Measurements from ENCODE around the gene IL4I1.

The IL4I1 gene

GRCh38 chr19:49921871-49922795 is 25.4 kb upstream of the IL4I1 start:
- no peak overlapping the region for H2BK15ac ChIP-seq (replicated peaks; ENCODE audit: low read depth)
- no peak overlapping the region for H2BK5ac ChIP-seq (ENCODE audit: low read length)
- no peak overlapping the region for H4K8ac ChIP-seq (ENCODE audit: low read depth, low read length)
- H3K4me1 ChIP-seq (ENCODE audit: control insufficient read depth, low read depth, low read length), result no peaks in the 10 kb centered on the region
- H3K79me2 ChIP-seq (ENCODE audit: control insufficient read depth, insufficient read depth, low read length), result peaks cover 70% of the 10 kb centered on the region
- no peak overlapping the region for H3K4ac ChIP-seq (ENCODE audit: low read depth, low read length)
- no peak overlapping the region for H3K9ac ChIP-seq (ENCODE audit: low read length)
- no peak overlapping the region for H3K27ac ChIP-seq (ENCODE audit: low read depth, low read length)
- no peak for DNase-seq
- H3K36me3 ChIP-seq (ENCODE audit: control insufficient read depth, insufficient read depth, low read length), result peaks cover 18% of the 10 kb centered on the region
- H3K56ac ChIP-seq (ENCODE audit: low read length), result no peak overlapping the region
- H3K23ac ChIP-seq (ENCODE audit: low read length), result no peak overlapping the region
- H3K18ac ChIP-seq (ENCODE audit: low read length), result no peak overlapping the region
- H3K4me2 ChIP-seq (ENCODE audit: low read length), result no peak overlapping the region
- no peak overlapping the region for H2BK120ac ChIP-seq (ENCODE audit: low read depth, low read length)
- peaks cover 38% of the 10 kb centered on the region for H3K79me1 ChIP-seq (ENCODE audit: low read length)
- no CpG with 5 or more reads among the region's 22 CpGs for WGBS (ENCODE audit: extremely low coverage, insufficient coverage, low lambda C conversion rate)
- no peaks in the 10 kb centered on the region for H3K27me3 ChIP-seq (ENCODE audit: insufficient read depth, low read length, poor library complexity)
- no peak overlapping the region for H4K5ac ChIP-seq (ENCODE audit: low read length)
- no peak overlapping the region for H2AK5ac ChIP-seq (ENCODE audit: low read length)
- no peak overlapping the region for H3K4me3 ChIP-seq (ENCODE audit: low read length)

- Histone ChIP-seq H4K8ac (ENCODE audit: low read depth, low read length) (no peak overlapping the region), H3K23ac (ENCODE audit: low read length) (no peak overlapping the region), H3K27ac (ENCODE audit: low read depth, low read length) (no peak overlapping the region), H2BK120ac (ENCODE audit: low read depth, low read length) (no peak overlapping the region), H3K4me3 (ENCODE audit: low read length) (no peak overlapping the region), H3K27me3 (ENCODE audit: insufficient read depth, low read length, poor library complexity) (no peaks in the 10 kb centered on the region), H2AK5ac (ENCODE audit: low read length) (no peak overlapping the region), H2BK5ac (ENCODE audit: low read length) (no peak overlapping the region), H4K5ac (ENCODE audit: low read length) (no peak overlapping the region), H3K79me2 (ENCODE audit: control insufficient read depth, insufficient read depth, low read length) (peaks cover 67% of the 10 kb centered on the region), H3K36me3 (ENCODE audit: control insufficient read depth, insufficient read depth, low read length) (peaks cover 16% of the 10 kb centered on the region), H3K4me1 (ENCODE audit: control insufficient read depth, low read depth, low read length) (no peaks in the 10 kb centered on the region), H2BK15ac (replicated peaks; ENCODE audit: low read depth) (no peak overlapping the region), H3K56ac (ENCODE audit: low read length) (no peak overlapping the region), H3K79me1 (ENCODE audit: low read length) (peaks cover 36% of the 10 kb centered on the region), H3K9ac (ENCODE audit: low read length) (no peak overlapping the region), H3K4me2 (ENCODE audit: low read length) (no peak overlapping the region), H3K18ac (ENCODE audit: low read length) (no peak overlapping the region), H3K4ac (ENCODE audit: low read depth, low read length) (no peak overlapping the region)
- DNase-seq, result no peak
- no CpG with 5 or more reads among the region's 24 CpGs for WGBS (ENCODE audit: extremely low coverage, insufficient coverage, low lambda C conversion rate)
These were observed 24.1 kb upstream of the IL4I1 start for GRCh38 chr19:49920624-49921363.

- Histone ChIP-seq H2BK5ac (ENCODE audit: low read length) (no peak overlapping the region), H3K79me1 (ENCODE audit: low read length) (peaks cover 35% of the 10 kb centered on the region), H3K4me3 (ENCODE audit: low read length) (no peak overlapping the region), H3K4me2 (ENCODE audit: low read length) (no peak overlapping the region), H3K79me2 (ENCODE audit: control insufficient read depth, insufficient read depth, low read length) (peaks cover 49% of the 10 kb centered on the region), H4K8ac (ENCODE audit: low read depth, low read length) (no peak overlapping the region), H3K27me3 (ENCODE audit: insufficient read depth, low read length, poor library complexity) (no peaks in the 10 kb centered on the region), H3K27ac (ENCODE audit: low read depth, low read length) (no peak overlapping the region), H3K36me3 (ENCODE audit: control insufficient read depth, insufficient read depth, low read length) (peaks cover 16% of the 10 kb centered on the region), H2AK5ac (ENCODE audit: low read length) (no peak overlapping the region), H4K5ac (ENCODE audit: low read length) (no peak overlapping the region), H2BK120ac (ENCODE audit: low read depth, low read length) (no peak overlapping the region), H3K18ac (ENCODE audit: low read length) (no peak overlapping the region), H3K56ac (ENCODE audit: low read length) (no peak overlapping the region), H3K4me1 (ENCODE audit: control insufficient read depth, low read depth, low read length) (no peaks in the 10 kb centered on the region), H3K4ac (ENCODE audit: low read depth, low read length) (no peak overlapping the region), H3K23ac (ENCODE audit: low read length) (no peak overlapping the region), H2BK15ac (replicated peaks; ENCODE audit: low read depth) (no peak overlapping the region), H3K9ac (ENCODE audit: low read length) (no peak overlapping the region)
- no CpG with 5 or more reads among the region's 8 CpGs for WGBS (ENCODE audit: extremely low coverage, insufficient coverage, low lambda C conversion rate)
- no peak for DNase-seq
These were observed 21.4 kb upstream of the IL4I1 start for GRCh38 chr19:49918089-49918488.

GRCh38 chr19:49916839-49917733 is 20.4 kb upstream of the IL4I1 start:
- Histone ChIP-seq H3K9ac (ENCODE audit: low read length) (no peak overlapping the region), H2AK5ac (ENCODE audit: low read length) (no peak overlapping the region), H3K4me2 (ENCODE audit: low read length) (no peak overlapping the region), H2BK5ac (ENCODE audit: low read length) (no peak overlapping the region), H2BK120ac (ENCODE audit: low read depth, low read length) (no peak overlapping the region), H4K5ac (ENCODE audit: low read length) (no peak overlapping the region), H3K79me2 (ENCODE audit: control insufficient read depth, insufficient read depth, low read length) (peaks cover 39% of the 10 kb centered on the region), H3K36me3 (ENCODE audit: control insufficient read depth, insufficient read depth, low read length) (peaks cover 14% of the 10 kb centered on the region), H3K23ac (ENCODE audit: low read length) (no peak overlapping the region), H3K18ac (ENCODE audit: low read length) (no peak overlapping the region), H3K4me1 (ENCODE audit: control insufficient read depth, low read depth, low read length) (no peaks in the 10 kb centered on the region), H3K27ac (ENCODE audit: low read depth, low read length) (no peak overlapping the region), H3K56ac (ENCODE audit: low read length) (no peak overlapping the region), H3K4me3 (ENCODE audit: low read length) (no peak overlapping the region), H4K8ac (ENCODE audit: low read depth, low read length) (no peak overlapping the region), H3K4ac (ENCODE audit: low read depth, low read length) (no peak overlapping the region), H2BK15ac (replicated peaks; ENCODE audit: low read depth) (no peak overlapping the region), H3K27me3 (ENCODE audit: insufficient read depth, low read length, poor library complexity) (no peaks in the 10 kb centered on the region), H3K79me1 (ENCODE audit: low read length) (peaks cover 31% of the 10 kb centered on the region)
- no CpG with 5 or more reads among the region's 21 CpGs for WGBS (ENCODE audit: extremely low coverage, insufficient coverage, low lambda C conversion rate)
- peak; percentile 62 for DNase-seq

- Histone ChIP-seq H2AK5ac (ENCODE audit: low read length) (no peak overlapping the region), H3K4ac (ENCODE audit: low read depth, low read length) (no peak overlapping the region), H3K4me3 (ENCODE audit: low read length) (no peak overlapping the region), H2BK5ac (ENCODE audit: low read length) (no peak overlapping the region), H3K27ac (ENCODE audit: low read depth, low read length) (no peak overlapping the region), H3K79me1 (ENCODE audit: low read length) (peaks cover 29% of the 10 kb centered on the region), H3K56ac (ENCODE audit: low read length) (no peak overlapping the region), H3K4me1 (ENCODE audit: control insufficient read depth, low read depth, low read length) (no peaks in the 10 kb centered on the region), H3K9ac (ENCODE audit: low read length) (no peak overlapping the region), H2BK15ac (replicated peaks; ENCODE audit: low read depth) (no peak overlapping the region), H3K23ac (ENCODE audit: low read length) (no peak overlapping the region), H3K18ac (ENCODE audit: low read length) (no peak overlapping the region), H4K5ac (ENCODE audit: low read length) (no peak overlapping the region), H3K79me2 (ENCODE audit: control insufficient read depth, insufficient read depth, low read length) (peaks cover 28% of the 10 kb centered on the region), H4K8ac (ENCODE audit: low read depth, low read length) (no peak overlapping the region), H3K4me2 (ENCODE audit: low read length) (no peak overlapping the region), H3K27me3 (ENCODE audit: insufficient read depth, low read length, poor library complexity) (no peaks in the 10 kb centered on the region), H3K36me3 (ENCODE audit: control insufficient read depth, insufficient read depth, low read length) (peaks cover 15% of the 10 kb centered on the region), H2BK120ac (ENCODE audit: low read depth, low read length) (no peak overlapping the region)
- no peak for DNase-seq
- WGBS (ENCODE audit: extremely low coverage, insufficient coverage, low lambda C conversion rate), result no CpG with 5 or more reads among the region's 6 CpGs
These were observed 18.6 kb upstream of the IL4I1 start for GRCh38 chr19:49915271-49915670.

All from mesendoderm (in vitro differentiated cells).